Pulmonary artery endothelial cell (primary cell): ENCODE data around the gene PTPN7. TPM values are rescaled to one million over a fixed set of nuclear protein-coding genes. Genes with fewer than 3 reads are reported as not detected.
"Not testable (repeated sequence)": the region's sequence is repeated elsewhere in the genome, so short reads cannot be mapped to it uniquely, and the experiment has no call there.

Source experiments
- DNase-seq: peaks from one replicate; pipeline ENCODE4 v3.0.0-alpha.2; 2011; ENCODE audit warnings: low read depth, low spot score
- total RNA-seq: library from RNA; depleted of rRNA; stranded (reverse); fragments of >200 nt; gene quantifications from 2 replicates; pipeline ENCODE4 v1.2.3, GENCODE V29; 2014

The PTPN7 gene
- total RNA-seq, 1 donor from 2014 or later, result 0.40 TPM

- DNase-seq, result no peak
These were observed 28.2 kb downstream of the PTPN7 start for GRCh38 chr1:202131956-202132821.

- no peak for DNase-seq
These were observed 29.4 kb downstream of the PTPN7 start for GRCh38 chr1:202130816-202131522.

DNA sequence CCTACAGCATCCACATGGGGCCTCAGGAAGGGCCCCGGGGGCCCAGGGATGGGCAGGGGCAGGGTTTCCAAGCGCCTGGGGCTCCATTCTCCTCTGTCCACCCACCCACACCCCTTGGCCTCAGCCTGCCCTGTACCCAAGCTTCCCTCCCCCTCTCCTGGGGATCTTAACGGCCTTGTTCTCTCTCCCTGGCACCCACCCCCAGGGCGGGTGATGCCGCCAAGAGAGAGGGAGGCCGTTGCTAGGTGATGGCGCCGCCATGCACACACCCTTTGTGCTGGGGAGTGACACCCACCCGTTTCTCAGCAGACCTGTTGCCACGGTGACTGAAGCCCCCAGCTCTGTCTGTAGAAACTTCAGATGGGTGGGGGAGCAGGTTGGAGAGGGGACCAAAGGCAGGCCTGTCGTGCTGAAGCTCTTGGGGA is 30.1 kb downstream of the PTPN7 start:
- no peak for DNase-seq

- DNase-seq, result no peak
These were observed 30.7 kb downstream of the PTPN7 start for GRCh38 chr1:202129453-202130296.

DNA sequence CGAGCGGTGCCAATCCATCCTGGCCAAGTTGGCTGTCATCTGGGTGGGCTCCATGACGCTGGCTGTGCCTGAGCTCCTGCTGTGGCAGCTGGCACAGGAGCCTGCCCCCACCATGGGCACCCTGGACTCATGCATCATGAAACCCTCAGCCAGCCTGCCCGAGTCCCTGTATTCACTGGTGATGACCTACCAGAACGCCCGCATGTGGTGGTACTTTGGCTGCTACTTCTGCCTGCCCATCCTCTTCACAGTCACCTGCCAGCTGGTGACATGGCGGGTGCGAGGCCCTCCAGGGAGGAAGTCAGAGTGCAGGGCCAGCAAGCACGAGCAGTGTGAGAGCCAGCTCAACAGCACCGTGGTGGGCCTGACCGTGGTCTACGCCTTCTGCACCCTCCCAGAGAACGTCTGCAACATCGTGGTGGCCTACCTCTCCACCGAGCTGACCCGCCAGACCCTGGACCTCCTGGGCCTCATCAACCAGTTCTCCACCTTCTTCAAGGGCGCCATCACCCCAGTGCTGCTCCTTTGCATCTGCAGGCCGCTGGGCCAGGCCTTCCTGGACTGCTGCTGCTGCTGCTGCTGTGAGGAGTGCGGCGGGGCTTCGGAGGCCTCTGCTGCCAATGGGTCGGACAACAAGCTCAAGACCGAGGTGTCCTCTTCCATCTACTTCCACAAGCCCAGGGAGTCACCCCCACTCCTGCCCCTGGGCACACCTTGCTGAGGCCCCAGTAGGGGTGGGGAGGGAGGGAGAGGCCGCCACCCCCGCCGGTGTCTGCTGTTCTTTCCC is 32.4 kb downstream of the PTPN7 start:
- no peak for DNase-seq

DNA sequence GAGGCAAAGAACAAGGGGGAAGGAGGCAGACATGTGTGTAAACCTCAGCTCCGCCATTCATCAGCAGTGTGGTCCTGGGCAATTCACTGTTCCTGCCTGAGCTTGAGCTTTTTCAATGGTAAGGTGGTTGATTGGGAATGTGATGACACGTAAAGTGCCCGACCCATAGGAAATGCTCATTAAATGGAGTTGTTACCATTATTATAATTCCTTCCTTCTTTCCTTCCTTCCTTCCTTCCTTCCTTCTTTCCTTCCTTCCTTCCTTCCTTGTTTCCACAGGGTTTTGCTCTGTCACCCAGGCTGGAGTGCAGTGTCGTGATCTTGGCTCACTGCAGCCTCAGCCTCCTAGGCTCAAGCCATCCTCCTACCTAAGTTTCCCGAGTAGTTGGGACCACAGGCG is 33.3 kb downstream of the PTPN7 start:
- no peak for DNase-seq

DNA sequence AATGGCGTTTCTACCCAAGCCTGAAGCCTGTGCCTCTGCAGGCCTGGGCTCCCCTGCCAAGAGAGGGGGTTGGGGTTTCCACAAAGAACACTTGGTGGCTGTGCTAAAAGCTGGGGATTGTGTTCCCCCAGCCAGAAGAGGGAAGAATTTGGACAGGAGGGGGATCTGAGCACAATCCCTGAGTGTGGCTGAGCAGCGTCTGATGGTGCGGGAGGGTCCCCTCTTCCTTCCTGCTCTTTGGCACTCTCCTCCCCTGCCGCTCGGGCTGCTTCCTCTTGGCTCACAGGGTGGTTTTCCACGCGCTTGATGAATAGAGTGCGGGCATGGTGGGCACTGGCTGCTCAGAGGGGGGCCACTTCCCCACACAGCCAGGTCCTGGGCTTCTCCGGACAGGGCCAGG is 34.0 kb downstream of the PTPN7 start:
- DNase-seq, result no peak

GRCh38 chr1:202125611-202126010 is 34.8 kb downstream of the PTPN7 start:
- DNase-seq, result no peak

DNA sequence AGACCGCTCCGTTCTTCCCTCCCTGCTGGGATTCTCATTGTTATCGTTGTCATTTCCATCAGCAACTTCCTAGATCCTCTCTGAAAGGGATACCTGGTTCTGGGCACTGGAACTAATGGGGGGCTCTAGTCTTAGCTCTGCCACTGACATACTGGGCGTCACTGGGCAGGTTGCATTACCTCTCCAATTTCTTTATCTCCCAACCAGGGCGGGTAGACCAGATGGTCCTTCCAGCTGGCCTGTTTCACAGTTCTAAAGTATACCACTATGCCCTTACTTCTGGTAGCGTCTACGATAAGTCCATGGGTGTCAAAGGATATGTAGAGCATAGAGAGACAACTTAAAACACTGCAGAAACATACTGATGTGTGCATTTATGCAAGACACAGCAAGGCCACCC is 36.3 kb downstream of the PTPN7 start:
- DNase-seq, result no peak

GRCh38 chr1:202123336-202123813 is 37.0 kb downstream of the PTPN7 start:
- no peak for DNase-seq

DNA sequence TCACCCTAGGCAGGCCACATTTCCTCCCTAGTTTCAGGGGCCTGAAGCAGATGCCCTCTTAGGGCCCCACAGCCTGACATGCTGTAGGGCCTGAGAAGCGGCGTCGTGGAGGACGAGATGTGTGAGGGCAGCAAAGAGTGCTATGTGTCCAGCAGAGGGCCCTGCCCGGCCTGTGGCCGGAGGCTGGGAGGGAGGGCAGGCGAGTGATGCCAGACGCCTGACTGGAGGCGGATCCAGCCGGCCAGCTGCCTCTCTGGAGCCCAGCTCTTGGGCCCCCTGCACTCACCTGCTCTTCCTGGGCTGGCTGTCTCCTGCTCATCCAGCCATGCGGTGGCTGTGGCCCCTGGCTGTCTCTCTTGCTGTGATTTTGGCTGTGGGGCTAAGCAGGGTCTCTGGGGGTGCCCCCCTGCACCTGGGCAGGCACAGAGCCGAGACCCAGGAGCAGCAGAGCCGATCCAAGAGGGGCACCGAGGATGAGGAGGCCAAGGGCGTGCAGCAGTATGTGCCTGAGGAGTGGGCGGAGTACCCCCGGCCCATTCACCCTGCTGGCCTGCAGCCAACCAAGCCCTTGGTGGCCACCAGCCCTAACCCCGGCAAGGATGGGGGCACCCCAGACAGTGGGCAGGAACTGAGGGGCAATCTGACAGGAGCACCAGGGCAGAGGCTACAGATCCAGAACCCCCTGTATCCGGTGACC is 37.6 kb downstream of the PTPN7 start, which contains the start of gene GPR37L1:
GPR37L1 (plus strand) TSS at position 279 of the 697 bp plus-strand sequence; CDS start at position 326, 47 bp downstream.
- DNase-seq, result peak; percentile 20

DNA sequence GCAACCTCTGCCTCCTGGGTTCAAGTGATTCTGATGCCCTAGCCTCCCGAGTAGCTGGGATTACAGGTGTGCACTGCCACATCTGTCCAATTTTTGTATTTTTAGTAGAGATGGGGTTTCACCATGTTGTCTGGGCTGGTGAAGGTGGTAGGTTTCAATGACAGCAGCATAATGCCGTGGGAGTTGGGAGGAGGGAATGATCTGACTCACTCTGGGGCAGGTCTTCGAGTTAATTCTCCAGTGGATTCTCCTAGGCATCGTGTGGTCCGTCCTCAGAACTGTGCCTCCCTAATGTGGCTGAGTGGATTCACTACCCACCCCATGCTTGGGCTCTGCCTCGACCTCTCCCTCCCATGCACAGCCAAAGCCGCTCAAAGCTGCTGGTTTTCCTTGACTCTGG is 39.4 kb downstream of the PTPN7 start:
- DNase-seq, result no peak

GRCh38 chr1:202117898-202118371 is 42.5 kb downstream of the PTPN7 start:
- DNase-seq, result no peak

- DNase-seq, result no peak
These were observed 44.1 kb downstream of the PTPN7 start for GRCh38 chr1:202116287-202116686.

GRCh38 chr1:202113690-202114300 is 46.6 kb downstream of the PTPN7 start:
- DNase-seq, result no peak

GRCh38 chr1:202112859-202113689 is 47.3 kb downstream of the PTPN7 start:
- no peak for DNase-seq

- DNase-seq, result not testable (repeated sequence)
These were observed 48.8 kb downstream of the PTPN7 start for GRCh38 chr1:202111589-202111988.

- no peak for DNase-seq
These were observed 49.4 kb downstream of the PTPN7 start for GRCh38 chr1:202110977-202111376.
